HG03565 (cell line): ENCODE results near the gene PDS5B.

Experiments
- ATAC-seq: cut with Tn5 transposase; IDR thresholded peaks from one replicate; pipeline ENCODE4 v1.9.1; 2021; ENCODE audit warnings: mild to moderate bottlenecking, moderate library complexity; ENCODE audit not compliant: unreplicated experiment

Gene PDS5B

GRCh38 chr13:32589471-32589870, 3.2 kb downstream of the PDS5B start:
- no peak for ATAC-seq

DNA sequence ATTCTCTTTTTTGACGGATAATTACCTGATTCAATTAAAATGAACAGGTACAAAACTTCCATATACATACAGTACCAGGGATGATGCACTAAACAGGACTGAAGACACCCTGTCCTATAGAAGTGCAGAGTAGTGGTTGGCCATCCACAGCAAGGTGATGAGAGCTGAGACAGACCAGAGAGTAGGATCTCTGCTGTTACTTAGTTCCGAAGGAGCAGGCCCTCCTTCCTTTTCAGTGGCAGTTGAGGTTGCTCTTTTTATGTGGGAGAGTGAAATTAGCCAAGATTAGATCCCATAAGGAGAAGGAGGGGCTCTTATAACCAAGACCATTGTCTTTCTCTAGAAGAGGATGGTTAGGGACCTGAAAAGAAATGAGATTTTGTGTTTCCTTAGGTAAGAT, 4.0 kb downstream of the PDS5B start:
- no peak for ATAC-seq

DNA sequence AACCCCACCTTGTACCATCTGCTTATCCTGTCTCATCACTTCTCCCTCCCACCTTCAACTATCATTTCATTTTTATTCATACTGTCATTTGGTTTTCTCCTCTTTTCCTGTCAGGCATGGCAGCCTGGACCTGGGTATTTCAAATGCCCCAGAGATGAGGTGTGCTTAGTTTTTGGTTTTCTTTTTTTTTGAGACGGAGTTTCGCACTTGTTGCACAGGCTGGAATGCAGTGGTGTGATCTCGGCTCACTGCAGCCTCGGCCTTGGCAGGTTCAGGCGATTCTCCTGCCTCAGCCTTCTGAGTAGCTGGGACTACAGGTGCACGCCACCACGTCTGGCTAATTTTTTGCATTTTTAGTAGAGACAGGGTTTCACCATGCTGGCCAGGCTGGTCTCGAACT, 5.8 kb downstream of the PDS5B start:
- no peak for ATAC-seq

DNA sequence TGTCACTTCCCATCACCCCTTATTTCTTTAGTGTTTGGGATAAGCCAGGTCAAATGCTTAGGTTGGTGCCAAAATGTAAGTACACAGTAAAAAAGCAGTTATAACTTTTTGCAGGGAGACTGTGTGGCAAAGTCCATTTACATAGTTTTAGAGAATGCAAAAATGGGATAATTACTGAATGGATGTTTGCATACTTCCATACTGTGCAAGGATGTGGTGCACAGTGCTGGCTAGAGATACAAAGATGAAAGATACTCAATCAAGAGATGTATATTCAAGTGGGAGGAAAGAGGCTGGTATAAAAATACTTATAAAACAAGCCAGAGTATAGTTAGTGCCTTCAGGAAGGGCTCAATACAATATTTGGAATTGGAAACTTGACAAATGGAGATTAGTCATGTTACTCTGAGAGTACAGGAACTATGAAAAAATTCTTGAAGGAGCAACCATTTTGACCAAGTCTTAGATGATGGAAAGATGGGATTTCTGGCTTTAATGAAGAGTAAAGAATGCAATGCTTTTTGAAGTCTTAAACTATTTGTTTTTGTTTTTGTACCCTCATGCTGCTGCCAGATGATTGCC, 8.0 kb downstream of the PDS5B start:
- no peak for ATAC-seq

- no peak for ATAC-seq
Observed at GRCh38 chr13:32595306-32595705, 9.1 kb downstream of the PDS5B start.

DNA sequence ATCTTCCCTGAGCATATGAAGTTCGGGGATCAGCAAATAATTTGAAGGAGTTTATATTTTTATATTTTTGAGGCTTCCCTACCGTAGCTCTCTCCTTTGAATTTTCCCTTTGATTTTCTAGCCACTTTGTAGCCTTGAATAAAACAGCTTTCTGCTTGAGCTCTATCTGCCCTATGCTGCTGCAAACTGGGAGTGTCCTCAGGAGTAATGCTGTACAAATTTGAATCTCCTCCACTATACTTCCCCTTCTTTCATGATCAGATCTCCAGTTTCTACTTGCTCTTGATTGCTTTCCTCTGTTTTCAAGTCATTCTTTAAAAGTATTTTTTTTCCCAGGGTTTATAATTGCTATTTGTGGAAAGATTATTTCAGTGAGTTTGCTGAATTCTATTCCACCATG, 14.6 kb downstream of the PDS5B start:
- ATAC-seq = no peak

DNA sequence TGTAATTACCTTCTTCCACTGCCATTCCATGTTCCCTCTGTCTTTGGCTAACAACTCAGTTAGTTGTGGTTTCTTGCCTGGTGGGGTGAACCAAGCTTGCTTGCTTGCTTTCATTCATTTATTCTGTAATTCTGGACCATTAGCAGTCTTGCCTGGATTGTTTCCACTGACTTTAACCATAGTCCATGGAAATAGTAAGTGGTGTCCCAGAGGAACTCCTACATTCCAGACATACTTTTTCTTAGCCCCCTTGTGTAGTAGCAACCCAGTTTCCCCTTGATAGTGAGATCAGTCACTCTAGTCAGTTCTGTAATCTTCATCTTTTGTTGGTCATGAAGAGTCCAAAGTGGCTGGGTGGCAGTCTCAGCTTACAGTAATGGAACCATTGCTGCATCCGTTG, 23.2 kb downstream of the PDS5B start:
- no peak for ATAC-seq

GRCh38 chr13:32610538-32610937, 24.3 kb downstream of the PDS5B start:
- ATAC-seq = no peak

- no peak for ATAC-seq
Observed at GRCh38 chr13:32610977-32611376, 24.7 kb downstream of the PDS5B start.

DNA sequence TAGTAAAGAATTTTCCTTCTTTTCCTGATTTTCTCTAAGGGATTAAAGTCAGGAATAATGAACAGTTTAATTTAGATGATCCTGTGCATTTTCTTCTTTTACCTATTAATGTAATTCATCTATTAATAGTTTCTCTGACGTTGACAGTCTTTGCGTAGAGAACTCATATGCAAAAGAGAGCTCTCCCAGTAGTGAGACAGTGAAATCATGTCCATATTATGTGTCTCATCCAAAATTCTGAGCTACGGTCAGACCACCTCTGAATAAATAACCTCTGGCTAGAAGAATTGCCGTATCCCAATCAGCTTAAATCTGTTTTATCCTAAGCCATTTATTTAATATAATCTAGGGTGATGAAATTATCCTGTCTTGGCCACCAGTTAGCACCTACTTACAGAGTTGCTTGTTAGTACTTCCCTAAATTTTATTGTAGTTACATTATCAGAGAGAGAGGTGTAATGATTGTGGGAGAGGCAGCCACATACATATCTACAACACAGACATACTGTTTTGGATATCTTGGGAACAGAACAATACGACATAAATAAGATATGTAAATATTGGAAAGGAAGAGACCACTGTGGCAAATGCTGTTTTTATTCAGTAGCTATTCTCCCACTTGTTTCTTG, 30.7 kb downstream of the PDS5B start:
- ATAC-seq = no peak

DNA sequence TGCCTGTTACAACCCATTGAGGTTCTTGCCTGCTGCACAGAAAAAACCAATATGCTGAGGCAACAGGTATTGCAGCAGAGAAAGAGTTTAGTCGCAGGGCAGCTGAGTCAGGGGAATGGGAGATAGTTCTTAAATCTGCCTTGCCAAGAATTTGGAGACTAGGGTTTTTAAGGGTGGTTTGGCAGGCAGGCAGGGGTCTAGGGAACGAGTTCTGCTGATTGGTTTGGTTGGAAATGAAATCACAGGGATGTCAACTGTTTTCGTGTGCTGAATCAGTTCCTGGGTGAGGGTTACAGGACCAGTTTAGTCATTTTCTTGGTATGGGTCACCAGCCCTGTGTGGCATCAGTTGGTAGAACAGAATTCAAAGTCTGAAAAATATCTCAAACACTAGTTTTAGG, 36.6 kb downstream of the PDS5B start:
- no peak for ATAC-seq

DNA sequence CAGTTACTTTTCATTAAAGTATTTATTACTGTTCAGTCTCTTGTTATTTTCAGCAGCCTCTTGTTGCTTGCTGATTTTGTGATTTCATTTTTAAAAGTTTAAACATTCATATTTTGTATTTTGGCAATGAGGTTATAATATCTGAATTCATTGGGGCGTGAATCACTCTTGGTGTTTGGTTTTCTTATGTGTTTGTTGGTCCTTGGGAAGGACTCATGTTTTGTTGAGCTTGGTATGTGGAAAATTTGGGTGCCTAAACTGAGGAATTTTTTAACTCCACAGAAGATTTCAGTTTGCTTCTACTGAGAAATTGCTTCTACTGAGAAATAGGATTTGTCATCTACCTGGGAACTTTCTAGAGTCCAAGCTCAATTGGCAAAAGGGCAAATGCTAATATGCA, 38.2 kb downstream of the PDS5B start:
- ATAC-seq = no peak

GRCh38 chr13:32627793-32628192, 41.5 kb downstream of the PDS5B start:
- no peak for ATAC-seq

- ATAC-seq = no peak
Observed at GRCh38 chr13:32629313-32629712, 43.1 kb downstream of the PDS5B start.

DNA sequence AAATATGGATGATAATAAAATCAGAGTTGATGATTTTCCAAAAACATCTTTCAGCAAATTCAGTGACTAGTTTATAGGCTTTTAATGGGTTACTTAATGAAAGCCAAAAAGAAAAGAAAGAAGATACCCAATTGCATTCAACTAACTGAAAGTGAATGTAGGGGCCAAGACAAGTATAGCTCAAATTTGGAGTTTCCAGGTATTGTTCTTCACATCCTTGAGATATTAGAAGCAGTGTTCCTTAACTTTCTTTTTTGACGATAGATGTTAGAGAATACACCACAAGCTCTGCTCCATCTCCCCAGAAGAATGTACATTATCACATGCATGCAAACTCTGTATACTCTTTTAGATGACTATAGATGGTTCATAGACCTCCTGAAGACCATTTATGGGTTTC, 43.6 kb downstream of the PDS5B start:
- ATAC-seq = no peak

DNA sequence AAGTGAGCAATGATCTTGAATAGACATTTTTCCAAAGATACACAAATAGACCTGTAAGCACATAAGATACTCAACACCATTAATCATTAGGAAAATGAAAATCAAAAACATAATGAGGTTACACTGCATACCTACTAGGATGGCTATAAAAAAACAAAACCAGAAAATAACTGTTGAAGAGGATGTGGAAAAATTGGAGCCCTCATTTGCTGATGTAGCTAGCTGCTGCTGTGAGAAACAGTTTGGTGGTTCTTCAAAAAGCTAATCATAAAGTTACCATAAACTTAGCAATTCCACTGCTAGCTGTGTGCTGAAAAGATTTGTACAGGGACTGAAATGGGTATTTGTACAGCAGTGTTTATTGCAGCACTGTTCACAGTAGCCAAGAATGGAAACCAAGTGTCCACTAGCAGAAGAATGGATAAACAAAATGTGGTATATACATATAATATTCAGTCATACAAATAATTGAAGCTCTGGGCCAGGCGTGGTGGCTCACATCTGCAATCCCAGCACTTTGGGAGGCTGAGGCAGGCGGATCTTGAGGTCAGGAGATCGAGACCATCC, 46.2 kb downstream of the PDS5B start:
- no peak for ATAC-seq

DNA sequence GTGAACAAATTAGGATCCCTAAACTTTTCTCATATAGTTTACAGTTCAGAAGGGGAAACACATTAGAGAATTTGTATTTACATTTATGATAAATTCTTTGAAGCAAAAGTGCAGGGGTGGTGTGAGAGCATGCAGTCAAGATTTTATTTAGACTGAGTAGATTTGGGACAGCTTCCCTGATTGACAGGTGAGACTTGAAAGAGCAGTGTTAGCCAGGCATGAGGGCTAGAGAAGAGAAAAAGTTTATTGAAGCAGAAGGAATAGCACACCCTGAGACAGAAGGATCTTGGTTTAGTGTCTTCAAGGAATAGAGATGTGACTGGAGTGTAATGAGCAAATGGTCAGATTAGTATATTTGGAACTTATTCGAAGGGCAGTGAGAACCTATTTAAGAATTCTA, 50.5 kb downstream of the PDS5B start:
- ATAC-seq = no peak

DNA sequence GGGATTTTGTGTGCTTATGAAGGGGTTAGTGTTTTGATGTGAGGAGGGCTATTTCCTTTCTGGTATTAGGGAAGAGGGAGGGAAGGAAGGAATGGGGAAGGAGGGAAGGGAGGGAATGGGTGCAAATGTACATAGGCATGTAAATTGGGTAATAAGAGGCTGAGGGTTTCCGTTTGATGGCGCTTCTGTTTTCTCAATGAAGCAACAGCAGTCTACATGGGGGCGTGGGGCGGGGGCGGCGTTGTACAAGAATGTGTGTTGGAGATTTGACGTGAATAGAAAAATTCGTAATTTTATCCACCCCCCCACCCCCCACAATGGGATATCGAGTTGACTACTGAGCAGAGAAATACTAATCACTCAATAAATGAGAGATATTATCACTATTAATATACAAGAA, 52.5 kb downstream of the PDS5B start:
- ATAC-seq = no peak

DNA sequence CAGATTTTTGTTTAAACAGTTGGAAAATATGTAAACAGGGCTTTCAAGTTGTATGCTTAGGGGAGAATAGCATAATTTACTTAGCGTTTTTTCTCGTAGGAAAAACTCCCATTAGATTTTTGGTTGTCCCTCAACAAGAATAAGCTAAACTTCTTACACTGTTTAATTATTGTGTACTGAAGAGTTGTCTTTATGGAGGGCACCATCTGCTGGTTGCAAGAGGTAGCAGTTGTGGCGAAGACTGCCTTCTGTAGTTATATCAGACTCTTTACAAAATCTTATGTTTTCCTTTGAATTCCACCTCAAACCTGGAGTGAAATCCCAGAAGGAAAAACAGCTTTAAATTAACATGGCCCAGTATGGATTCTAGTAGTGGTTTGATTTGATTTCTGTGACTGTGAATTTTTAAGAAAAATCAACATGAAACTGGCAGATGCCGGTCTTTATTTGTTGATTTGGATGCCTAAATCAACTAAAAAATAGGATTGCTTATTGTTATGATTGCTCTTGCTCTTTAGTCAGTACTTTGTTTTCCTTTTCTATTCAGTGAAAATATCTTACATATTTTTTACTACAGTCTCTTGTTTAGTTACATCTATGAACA, 53.4 kb downstream of the PDS5B start:
- no peak for ATAC-seq

DNA sequence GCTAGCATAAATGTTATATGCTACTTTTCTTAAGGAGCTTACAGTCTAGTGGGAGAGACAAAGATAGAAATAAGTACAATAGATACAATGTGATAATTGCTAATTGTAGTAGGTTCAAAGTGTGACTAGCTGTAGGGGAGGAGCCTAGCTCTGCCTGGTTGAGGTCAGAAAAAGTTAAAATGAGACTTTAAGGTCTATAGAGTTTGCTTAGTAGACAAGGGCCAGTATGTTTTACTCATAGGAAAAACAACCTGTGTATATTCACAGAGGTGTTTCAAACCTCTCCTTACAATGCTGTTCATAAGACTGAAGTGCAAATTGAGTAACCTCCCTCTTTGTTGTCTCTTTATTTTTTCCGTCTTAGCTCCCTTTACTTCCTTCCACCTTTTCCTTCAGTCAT, 56.1 kb downstream of the PDS5B start:
- ATAC-seq = no peak

DNA sequence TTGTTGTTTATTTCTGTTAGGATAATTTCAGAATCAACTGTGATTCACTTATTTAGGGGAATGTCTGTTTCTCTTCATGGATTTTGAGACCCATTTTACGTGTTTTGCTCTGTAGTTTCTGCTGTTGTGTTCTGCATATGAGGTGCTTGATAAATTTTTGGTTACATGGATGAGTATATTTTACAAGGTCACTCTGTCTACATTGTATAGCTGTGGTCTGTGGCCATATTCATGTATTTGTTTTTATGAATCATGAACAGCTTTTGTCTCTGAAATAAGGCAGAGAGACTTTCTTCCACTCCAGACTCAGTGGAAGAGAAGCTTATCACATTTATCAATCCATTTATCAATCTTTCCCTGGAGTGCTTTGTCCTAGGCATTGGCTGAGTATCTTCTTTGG, 56.6 kb downstream of the PDS5B start:
- ATAC-seq = no peak

GRCh38 chr13:32645854-32646253, 59.6 kb downstream of the PDS5B start:
- no peak for ATAC-seq
